PC-9 (cell line): ENCODE results near the gene PCED1A. TPM values are rescaled to one million over a fixed set of nuclear protein-coding genes. Genes with fewer than 3 reads are reported as not detected.
A peak's percentile ranks its signal among the peaks of the same experiment; 100 is the strongest.

Experiments used
- BruUV-seq: library from RNA; stranded (reverse); fragments of 400-500 nt; replicated peaks from 2 replicates; lab custom pipeline; 2021; lab: Mats Ljungman, UMichigan
- CTCF ChIA-PET: fragments of 300-600 bp; sonication (Branson Sonifier 250); formaldehyde crosslinking; loops from one replicate; lab custom pipeline; 2022; ENCODE audit warnings: antibody characterized with exemption; lab: Charles Lee
- POLR2A ChIA-PET: fragments of 300-600 bp; sonication (Branson Sonifier 250); formaldehyde crosslinking; loops from one replicate; lab custom pipeline; 2022; ENCODE audit warnings: antibody characterized with exemption; ENCODE audit not compliant: unreplicated experiment; lab: Charles Lee
- DNase-seq, 2 experiments: peaks; one replicate each; pipeline versions ENCODE4 v3.0.0 to v3.0.0-alpha.2; 2015 to 2022; ENCODE audit warnings: mixed read lengths in 1 of 2
- H2AFZ ChIP-seq: fragments of 200-600 bp; sonication (generic); 2 replicates; pipeline ENCODE4 v1.8.1; 2017; ENCODE audit warnings: antibody characterized with exemption
- H3F3A ChIP-seq: fragments of 200-600 bp; sonication (generic); 2 replicates; pipeline ENCODE4 v1.8.1; 2017; ENCODE audit warnings: antibody characterized with exemption, mild to moderate bottlenecking, low read depth; ENCODE audit not compliant: insufficient read depth
- H3K27ac ChIP-seq: fragments of 200-600 bp; sonication (generic); 2 replicates; pipeline ENCODE4 v1.6.1; 2016; ENCODE audit warnings: mixed run types
- H3K27me3 ChIP-seq: fragments of 200-600 bp; sonication (generic); 2 replicates; pipeline ENCODE4 v1.6.1; 2016; ENCODE audit warnings: low read depth, mixed run types; ENCODE audit not compliant: insufficient read depth
- H3K36me3 ChIP-seq: fragments of 200-600 bp; sonication (generic); 2 replicates; pipeline ENCODE4 v1.6.1; 2016; ENCODE audit warnings: low read depth, mixed run types
- H3K4me1 ChIP-seq: fragments of 200-600 bp; sonication (generic); replicated peaks from 2 replicates; pipeline ENCODE4 v1.6.1; 2016; ENCODE audit warnings: mixed run types; ENCODE audit not compliant: insufficient read depth
- H3K4me2 ChIP-seq: fragments of 200-600 bp; sonication (generic); 2 replicates; pipeline ENCODE4 v1.6.1; 2017; ENCODE audit warnings: mixed run types
- H3K4me3 ChIP-seq: fragments of 200-600 bp; sonication (generic); 2 replicates; pipeline ENCODE4 v1.6.1; 2016; ENCODE audit warnings: mixed run types
- H3K79me2 ChIP-seq: fragments of 200-600 bp; sonication (generic); 2 replicates; pipeline ENCODE4 v1.6.1; 2017; ENCODE audit warnings: low read depth, mixed run types
- H3K9me2 ChIP-seq: fragments of 200-600 bp; sonication (generic); 2 replicates; pipeline ENCODE4 v1.8.1; 2017; ENCODE audit warnings: mild to moderate bottlenecking; ENCODE audit not compliant: insufficient read depth
- H3K9me3 ChIP-seq: fragments of 200-600 bp; sonication (generic); 2 replicates; pipeline ENCODE4 v1.8.1; 2016; ENCODE audit warnings: low read depth; ENCODE audit not compliant: insufficient read depth
- H4K20me1 ChIP-seq: fragments of 200-600 bp; sonication (generic); 2 replicates; pipeline ENCODE4 v1.8.1; 2017; ENCODE audit not compliant: insufficient read depth
- CTCF ChIP-seq: fragments of 200-600 bp; sonication (generic); conservative IDR thresholded peaks from 2 replicates; pipeline ENCODE4 v1.6.1; 2017; ENCODE audit warnings: mixed run types, antibody characterized with exemption, mild to moderate bottlenecking, moderate library complexity
- EZH2 ChIP-seq: fragments of 200-600 bp; sonication (generic); IDR thresholded peaks from 2 replicates; pipeline ENCODE4 v1.8.0; 2017; ENCODE audit warnings: antibody characterized with exemption, low read depth
- intact Hi-C: fragments of 100-400 bp; cut with micrococcal nuclease; formaldehyde crosslinking; loops from one replicate; pipeline ENCODE4 v1.10.0; 2022; ENCODE audit not compliant: unreplicated experiment
- total RNA-seq: library from RNA; stranded (reverse); gene quantifications from 2 replicates; pipeline ENCODE4 v1.2.3, GENCODE V29; 2021

PCED1A gene
- total RNA-seq, 1 experiment from 2014 or later, result 47.9 TPM

DNA sequence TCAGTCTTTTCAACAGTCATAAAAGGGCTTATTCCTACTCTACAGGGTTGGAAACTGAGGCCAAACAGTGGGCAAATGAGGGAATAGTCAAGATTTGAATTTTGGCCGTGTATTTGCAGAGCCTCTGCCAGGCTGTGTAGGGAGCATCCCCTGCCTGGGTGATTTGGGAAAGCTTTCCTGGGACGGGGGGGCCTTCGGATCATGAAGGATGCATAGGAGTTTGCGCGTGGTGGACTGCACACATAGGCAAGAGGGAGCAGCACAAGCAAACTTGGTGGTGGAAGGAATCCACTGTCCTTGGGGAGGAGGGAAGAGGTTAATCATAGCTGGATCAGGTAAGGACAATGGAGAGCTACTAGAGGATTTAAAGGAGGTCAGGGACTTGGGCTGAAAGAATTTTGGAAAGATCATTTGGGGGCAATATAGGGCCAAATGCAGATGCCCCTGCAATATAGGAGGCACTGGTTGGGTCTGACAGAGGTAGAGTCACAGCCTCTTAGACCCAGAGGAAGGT, 35.3 kb upstream of the PCED1A start:
- Histone ChIP-seq H3K4me2 (peak overlapping the region; percentile 92; the same call in 1 of the 2 replicates), H3K9me2 (no peaks in the 10 kb centered on the region), H3K27ac (no peak overlapping the region), H3K4me1 (peaks cover 9% of the 10 kb centered on the region), H3K27me3 (no peaks in the 10 kb centered on the region), H3F3A (no peaks in the 10 kb centered on the region), H3K9me3 (no peaks in the 10 kb centered on the region), H4K20me1 (no peaks in the 10 kb centered on the region; the same call in 1 of the 2 replicates), H3K36me3 (peaks cover 4% of the 10 kb centered on the region; the same call in 1 of the 2 replicates), H3K79me2 (peaks cover 57% of the 10 kb centered on the region), H2AFZ (no peak overlapping the region), H3K4me3 (no peak overlapping the region)
- intact Hi-C loops, result no loop called here
- no peak for DNase-seq
- TF ChIP-seq EZH2 (no peak), CTCF (no peak)
- ChIA-PET POLR2A (no interaction called here), CTCF (no interaction called here)
- no TSS peak for BruUV-seq

DNA sequence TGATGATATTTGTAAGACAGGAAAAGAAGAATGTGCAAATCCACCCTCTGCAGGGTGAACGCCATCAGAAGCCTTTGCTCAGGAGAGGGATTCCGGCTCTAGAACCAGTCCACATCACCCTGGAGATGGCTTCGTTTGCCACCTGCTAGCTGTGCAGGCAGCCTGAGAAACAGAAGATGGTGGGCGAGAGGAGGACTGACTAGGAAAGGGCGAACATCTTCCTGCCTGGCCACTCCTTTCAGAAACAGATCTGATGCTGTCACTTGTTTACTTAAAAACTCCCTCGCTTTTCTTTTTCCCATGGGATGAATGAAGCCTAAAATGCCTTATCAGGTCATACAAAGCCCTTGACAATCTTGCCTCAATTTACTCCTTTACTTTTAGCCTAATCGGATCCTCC, 34.0 kb upstream of the PCED1A start:
- ChIA-PET CTCF (no interaction called here), POLR2A (no interaction called here)
- Histone ChIP-seq H3K9me2 (no peaks in the 10 kb centered on the region), H3K27me3 (no peaks in the 10 kb centered on the region), H3K4me2 (peak overlapping the region; percentile 92), H3K36me3 (peaks cover 4% of the 10 kb centered on the region; the same call in 1 of the 2 replicates), H3K4me1 (peaks cover 15% of the 10 kb centered on the region), H4K20me1 (no peaks in the 10 kb centered on the region; the same call in 1 of the 2 replicates), H3K27ac (no peak overlapping the region), H3F3A (no peaks in the 10 kb centered on the region), H2AFZ (no peak overlapping the region), H3K79me2 (peaks cover 49% of the 10 kb centered on the region), H3K9me3 (no peaks in the 10 kb centered on the region), H3K4me3 (peak overlapping the region; percentile 100)
- BruUV-seq, result no TSS peak
- DNase-seq, result no peak
- intact Hi-C loops, result no loop called here
- no peak for TF ChIP-seq EZH2
- TF ChIP-seq CTCF, result no peak

GRCh38 chr20:2873747-2874041, 33.2 kb upstream of the PCED1A start:
- H3K4me2 ChIP-seq, result peak overlapping the region; percentile 92
- no peak overlapping the region for H3K27ac ChIP-seq
- TF ChIP-seq EZH2, result no peak
- no peaks in the 10 kb centered on the region for H3K9me3 ChIP-seq
- no peak for DNase-seq
- POLR2A ChIA-PET, result no interaction called here
- 0 out of 2 replicates have a peak, but pooled peaks cover 3% of the 10 kb centered on the region for H3F3A ChIP-seq
- H3K9me2 ChIP-seq, result no peaks in the 10 kb centered on the region
- no peaks in the 10 kb centered on the region for H3K27me3 ChIP-seq
- peaks cover 15% of the 10 kb centered on the region for H3K4me1 ChIP-seq
- CTCF ChIA-PET, result no interaction called here
- peak overlapping the region; percentile 100 for H3K4me3 ChIP-seq
- H4K20me1 ChIP-seq, result no peaks in the 10 kb centered on the region
- peaks cover 3% of the 10 kb centered on the region; the same call in 1 of the 2 replicates for H3K36me3 ChIP-seq
- H2AFZ ChIP-seq, result peak overlapping the region; percentile 99
- intact Hi-C loops, result no loop called here
- no TSS peak for BruUV-seq
- peaks cover 47% of the 10 kb centered on the region for H3K79me2 ChIP-seq
